HG03432 (cell line): ENCODE data around the gene GALNT14.

Experiments
- ATAC-seq: cut with Tn5 transposase; IDR thresholded peaks from one replicate; pipeline ENCODE4 v1.9.1; 2021; ENCODE audit warnings: mild to moderate bottlenecking, moderate library complexity; ENCODE audit not compliant: unreplicated experiment

Gene GALNT14

DNA sequence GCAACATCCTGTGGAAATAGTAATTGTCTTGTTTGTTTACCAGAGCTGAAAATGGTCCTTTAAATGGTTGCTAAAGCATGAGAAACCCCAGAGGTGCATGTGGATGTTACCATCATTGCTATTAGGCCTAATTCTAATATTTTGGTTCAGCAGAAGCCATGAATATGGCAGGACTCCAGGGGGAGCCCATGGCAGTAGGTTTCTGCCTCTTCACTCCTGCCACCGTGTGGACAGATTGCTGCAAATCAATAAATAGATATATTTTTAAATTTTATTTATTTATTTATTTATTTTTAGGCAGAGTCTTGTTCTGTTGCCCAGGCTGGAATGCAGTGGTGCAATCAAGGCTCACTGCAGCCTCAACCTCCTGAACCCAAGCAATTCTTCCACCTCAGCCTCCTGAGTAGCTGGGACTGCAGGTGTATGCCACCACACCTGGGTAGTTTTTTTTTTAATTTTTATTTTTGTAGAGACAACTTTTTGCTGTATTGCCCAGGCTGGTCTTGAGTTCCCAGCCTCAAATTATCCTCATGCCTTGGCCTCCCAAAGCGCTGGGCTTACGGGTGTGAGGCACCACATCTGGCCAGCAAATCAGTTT, 276.1 kb downstream of the GALNT14 start:
- no peak for ATAC-seq

DNA sequence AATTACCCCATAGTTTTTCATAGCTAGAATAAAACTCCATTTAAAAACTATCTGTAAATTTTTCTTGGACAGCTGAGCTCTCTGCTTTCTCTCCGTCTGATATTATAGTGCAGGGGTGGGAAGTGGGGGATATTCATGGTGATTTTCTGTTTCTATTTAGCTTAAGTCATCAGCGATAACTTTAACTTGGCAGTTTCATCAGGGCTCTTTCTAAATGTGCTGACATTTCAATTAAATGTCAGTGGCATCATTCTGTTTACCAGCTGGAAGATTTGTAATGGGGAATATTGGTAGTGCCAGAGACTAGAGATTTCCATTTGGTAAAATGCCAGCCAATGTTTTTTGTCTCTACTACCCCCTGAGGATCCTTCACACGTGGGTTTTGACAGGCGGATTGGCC, 277.5 kb downstream of the GALNT14 start:
- ATAC-seq = no peak
